ENCODE results near the gene LAS1L.
"Not testable (repeated sequence)": the region's sequence is repeated elsewhere in the genome, so short reads cannot be mapped to it uniquely, and the experiment has no call there.

The LAS1L gene

DNA sequence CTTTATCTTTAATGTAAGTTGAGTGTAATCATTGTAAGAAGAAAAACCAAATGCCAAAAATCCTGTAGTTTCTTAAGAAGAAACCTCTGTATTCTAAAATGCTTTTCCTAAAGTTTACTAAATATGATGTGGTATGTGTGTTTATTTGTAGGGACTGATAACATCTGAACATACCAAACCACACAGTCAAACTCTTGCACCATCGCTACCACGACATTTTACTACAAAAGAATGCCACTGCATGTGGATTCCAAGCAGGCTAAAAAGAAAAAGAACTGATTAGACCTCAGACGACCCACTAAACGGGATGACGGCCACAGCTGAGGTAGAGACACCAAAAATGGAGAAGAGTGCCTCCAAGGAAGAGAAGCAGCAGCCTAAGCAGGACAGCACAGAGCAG is 46.1 kb downstream of the LAS1L start:
- TF ChIP-seq, protein P1, sequence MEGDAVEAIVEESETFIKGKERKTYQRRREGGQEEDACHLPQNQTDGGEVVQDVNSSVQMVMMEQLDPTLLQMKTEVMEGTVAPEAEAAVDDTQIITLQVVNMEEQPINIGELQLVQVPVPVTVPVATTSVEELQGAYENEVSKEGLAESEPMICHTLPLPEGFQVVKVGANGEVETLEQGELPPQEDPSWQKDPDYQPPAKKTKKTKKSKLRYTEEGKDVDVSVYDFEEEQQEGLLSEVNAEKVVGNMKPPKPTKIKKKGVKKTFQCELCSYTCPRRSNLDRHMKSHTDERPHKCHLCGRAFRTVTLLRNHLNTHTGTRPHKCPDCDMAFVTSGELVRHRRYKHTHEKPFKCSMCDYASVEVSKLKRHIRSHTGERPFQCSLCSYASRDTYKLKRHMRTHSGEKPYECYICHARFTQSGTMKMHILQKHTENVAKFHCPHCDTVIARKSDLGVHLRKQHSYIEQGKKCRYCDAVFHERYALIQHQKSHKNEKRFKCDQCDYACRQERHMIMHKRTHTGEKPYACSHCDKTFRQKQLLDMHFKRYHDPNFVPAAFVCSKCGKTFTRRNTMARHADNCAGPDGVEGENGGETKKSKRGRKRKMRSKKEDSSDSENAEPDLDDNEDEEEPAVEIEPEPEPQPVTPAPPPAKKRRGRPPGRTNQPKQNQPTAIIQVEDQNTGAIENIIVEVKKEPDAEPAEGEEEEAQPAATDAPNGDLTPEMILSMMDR (IDR thresholded peaks at IDR 0.05; ENCODE audit: low read depth, low read length) = no peak
- no peak overlapping the region for H3K4me3 ChIP-seq (ENCODE audit: low read depth, low read length)

DNA sequence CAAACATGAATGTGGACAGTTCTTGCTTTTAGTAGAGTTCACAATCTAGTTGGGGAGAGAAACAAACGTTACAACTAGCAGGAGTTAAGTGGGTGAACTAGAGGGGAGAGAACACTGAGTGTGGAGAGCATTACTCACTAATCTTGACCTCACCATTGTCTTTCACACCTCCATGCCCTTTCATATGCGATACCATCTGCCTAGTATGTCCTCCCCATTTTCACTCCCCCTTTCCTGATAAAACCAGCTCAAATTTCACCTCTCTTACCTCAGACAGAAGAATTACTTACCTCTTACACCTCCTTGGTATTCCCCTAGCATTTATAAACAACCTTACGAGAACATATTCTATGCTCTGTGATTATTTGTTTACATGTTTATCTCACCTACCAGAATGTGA is 53.6 kb downstream of the LAS1L start:
- H3K4me3 ChIP-seq (ENCODE audit: low read depth, low read length) = no peak overlapping the region
- TF ChIP-seq, protein P1 (IDR thresholded peaks at IDR 0.05; ENCODE audit: low read depth, low read length) = no peak

- H3K4me3 ChIP-seq (ENCODE audit: low read depth, low read length) = not testable (repeated sequence)
Observed at GRCh38 chrX:65479102-65479501, 55.5 kb downstream of the LAS1L start.

DNA sequence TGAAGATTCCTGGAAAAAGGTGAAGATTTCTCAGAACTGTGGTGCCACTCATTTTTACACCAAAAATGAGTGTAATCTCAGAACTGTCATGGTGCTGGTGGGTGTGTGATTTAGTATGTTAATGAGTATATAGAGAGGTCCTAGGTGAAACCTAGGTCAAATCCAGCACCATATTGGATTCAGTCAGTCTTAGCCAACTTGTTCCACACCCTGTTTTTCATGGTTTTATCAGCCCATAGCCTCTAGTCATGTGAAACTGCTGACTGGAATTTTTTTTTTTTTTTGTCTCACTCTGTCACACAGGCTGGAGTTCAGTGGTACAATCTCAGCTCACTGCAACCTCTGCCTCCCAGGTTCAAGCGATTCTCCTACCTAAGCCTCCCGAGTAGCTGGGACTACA is 58.0 kb downstream of the LAS1L start:
- no peak overlapping the region for H3K4me3 ChIP-seq (ENCODE audit: low read depth, low read length)
- TF ChIP-seq, protein P1 (IDR thresholded peaks at IDR 0.05; ENCODE audit: low read depth, low read length) = no peak

GRCh38 chrX:65463550-65463949 is 71.0 kb downstream of the LAS1L start:
- no peak overlapping the region for H3K4me3 ChIP-seq (ENCODE audit: low read depth, low read length)
- TF ChIP-seq, protein P1 (IDR thresholded peaks at IDR 0.05; ENCODE audit: low read depth, low read length) = no peak
